ENCODE measurements around the gene TMEM63C. TPM values are rescaled to one million over a fixed set of nuclear protein-coding genes. Genes with fewer than 3 reads are reported as not detected.

The TMEM63C gene
- total RNA-seq, 2 experiments from 2014 or later, result 0.79 to 6.6 TPM

DNA sequence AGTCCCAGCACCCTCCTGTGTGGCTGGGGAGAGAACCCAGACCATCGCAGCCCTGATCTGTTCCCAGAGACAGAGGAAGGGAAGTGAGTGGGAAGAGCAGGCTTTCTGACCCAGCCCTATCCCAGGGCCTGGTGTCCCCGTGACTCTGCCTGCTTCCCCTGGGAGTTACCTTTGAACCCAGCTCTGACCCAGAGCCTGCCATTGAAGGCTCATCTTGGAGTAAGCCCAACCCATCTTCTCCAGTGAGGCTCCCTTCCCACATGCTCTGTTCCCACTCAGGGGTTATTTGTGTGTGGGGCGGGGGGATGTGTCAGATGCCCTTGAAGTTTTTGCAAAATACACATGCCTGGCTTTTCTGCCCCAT, 6.0 kb downstream of the TMEM63C start:
- ChIA-PET CTCF (ENCODE audit: unreplicated experiment) (no interaction called here), POLR2A (no interaction called here)
- Histone ChIP-seq H3K9me3 (ENCODE audit: low read length) (no peaks in the 10 kb centered on the region), H3K4me3 (ENCODE audit: low read depth, low read length, poor library complexity, severe bottlenecking) (no peak overlapping the region), H2AFZ (ENCODE audit: low read length) (no peak overlapping the region), H3K79me2 (ENCODE audit: insufficient read depth, low read depth, low read length) (no peaks in the 10 kb centered on the region), H3K27ac (ENCODE audit: low read depth, low read length, poor library complexity, severe bottlenecking) (no peak overlapping the region), H4K20me1 (ENCODE audit: insufficient read depth, low read length) (no peaks in the 10 kb centered on the region), H3K4me2 (ENCODE audit: low read length) (no peak overlapping the region), H3K9me2 (ENCODE audit: insufficient read depth, low read length) (no peaks in the 10 kb centered on the region), H3K4me1 (ENCODE audit: insufficient read depth, low read length, poor library complexity, severe bottlenecking) (peaks cover 11% of the 10 kb centered on the region), H3K36me3 (ENCODE audit: insufficient read depth, low read length) (no peaks in the 10 kb centered on the region)
- no peak for TF ChIP-seq EZH2phosphoT487 (IDR thresholded peaks at IDR 0.05; ENCODE audit: borderline replicate concordance, low read depth, low read length)
- TF ChIP-seq, protein P1, sequence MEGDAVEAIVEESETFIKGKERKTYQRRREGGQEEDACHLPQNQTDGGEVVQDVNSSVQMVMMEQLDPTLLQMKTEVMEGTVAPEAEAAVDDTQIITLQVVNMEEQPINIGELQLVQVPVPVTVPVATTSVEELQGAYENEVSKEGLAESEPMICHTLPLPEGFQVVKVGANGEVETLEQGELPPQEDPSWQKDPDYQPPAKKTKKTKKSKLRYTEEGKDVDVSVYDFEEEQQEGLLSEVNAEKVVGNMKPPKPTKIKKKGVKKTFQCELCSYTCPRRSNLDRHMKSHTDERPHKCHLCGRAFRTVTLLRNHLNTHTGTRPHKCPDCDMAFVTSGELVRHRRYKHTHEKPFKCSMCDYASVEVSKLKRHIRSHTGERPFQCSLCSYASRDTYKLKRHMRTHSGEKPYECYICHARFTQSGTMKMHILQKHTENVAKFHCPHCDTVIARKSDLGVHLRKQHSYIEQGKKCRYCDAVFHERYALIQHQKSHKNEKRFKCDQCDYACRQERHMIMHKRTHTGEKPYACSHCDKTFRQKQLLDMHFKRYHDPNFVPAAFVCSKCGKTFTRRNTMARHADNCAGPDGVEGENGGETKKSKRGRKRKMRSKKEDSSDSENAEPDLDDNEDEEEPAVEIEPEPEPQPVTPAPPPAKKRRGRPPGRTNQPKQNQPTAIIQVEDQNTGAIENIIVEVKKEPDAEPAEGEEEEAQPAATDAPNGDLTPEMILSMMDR (conservative IDR thresholded peaks at IDR 0.05; ENCODE audit: low read length), result no peak
- no peak for DNase-seq (ENCODE audit: low spot score)
- intact Hi-C loops (cut with micrococcal nuclease; ENCODE audit: unreplicated experiment), result no loop called here
- no TSS peak for BruUV-seq (replicated peaks)

DNA sequence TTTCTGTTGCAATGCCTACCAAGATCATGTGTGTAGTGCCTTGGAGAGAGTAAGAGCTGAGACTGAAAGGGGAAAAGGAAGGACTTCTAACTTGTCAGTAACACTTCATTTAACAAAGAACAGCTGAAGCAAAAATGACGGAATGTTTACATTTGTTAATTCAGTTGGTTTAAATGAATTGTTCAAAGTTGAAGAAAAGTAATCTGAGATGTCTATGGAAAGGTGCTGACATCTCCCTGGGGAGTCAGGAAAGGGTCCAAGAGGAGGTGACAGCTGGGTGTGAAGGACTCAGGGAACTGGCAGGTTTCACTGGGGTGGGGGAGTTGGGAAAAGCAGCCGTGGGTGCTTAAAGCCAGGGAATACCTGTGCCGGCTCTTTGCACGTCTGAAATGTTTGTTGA, 7.9 kb downstream of the TMEM63C start:
- ChIA-PET POLR2A (interaction anchor here (0.6 to 0.7 kb wide), 2 partner anchors 47 to 1060 kb away, joined by 3 read pairs; no protein-coding TSS in a partner anchor), CTCF (ENCODE audit: unreplicated experiment) (no interaction called here)
- peaks cover 2% of the 10 kb centered on the region for H3K4me1 ChIP-seq (ENCODE audit: insufficient read depth, low read length, poor library complexity, severe bottlenecking)
- H3K9me2 ChIP-seq (ENCODE audit: insufficient read depth, low read length), result no peaks in the 10 kb centered on the region
- intact Hi-C loops (cut with micrococcal nuclease; ENCODE audit: unreplicated experiment), result no loop called here
- H3K4me3 ChIP-seq (ENCODE audit: low read depth, low read length, poor library complexity, severe bottlenecking), result no peak overlapping the region
- H3K79me2 ChIP-seq (ENCODE audit: insufficient read depth, low read depth, low read length), result no peaks in the 10 kb centered on the region
- H3K27ac ChIP-seq (ENCODE audit: low read depth, low read length, poor library complexity, severe bottlenecking), result no peak overlapping the region
- DNase-seq (ENCODE audit: low spot score), result no peak
- no peaks in the 10 kb centered on the region for H3K9me3 ChIP-seq (ENCODE audit: low read length)
- H2AFZ ChIP-seq (ENCODE audit: low read length), result no peak overlapping the region
- TF ChIP-seq, protein P1 (conservative IDR thresholded peaks at IDR 0.05; ENCODE audit: low read length), result no peak
- TF ChIP-seq EZH2phosphoT487 (IDR thresholded peaks at IDR 0.05; ENCODE audit: borderline replicate concordance, low read depth, low read length), result no peak
- H4K20me1 ChIP-seq (ENCODE audit: insufficient read depth, low read length), result no peaks in the 10 kb centered on the region
- no peaks in the 10 kb centered on the region for H3K36me3 ChIP-seq (ENCODE audit: insufficient read depth, low read length)
- H3K4me2 ChIP-seq (ENCODE audit: low read length), result no peak overlapping the region
- no TSS peak for BruUV-seq (replicated peaks)

DNA sequence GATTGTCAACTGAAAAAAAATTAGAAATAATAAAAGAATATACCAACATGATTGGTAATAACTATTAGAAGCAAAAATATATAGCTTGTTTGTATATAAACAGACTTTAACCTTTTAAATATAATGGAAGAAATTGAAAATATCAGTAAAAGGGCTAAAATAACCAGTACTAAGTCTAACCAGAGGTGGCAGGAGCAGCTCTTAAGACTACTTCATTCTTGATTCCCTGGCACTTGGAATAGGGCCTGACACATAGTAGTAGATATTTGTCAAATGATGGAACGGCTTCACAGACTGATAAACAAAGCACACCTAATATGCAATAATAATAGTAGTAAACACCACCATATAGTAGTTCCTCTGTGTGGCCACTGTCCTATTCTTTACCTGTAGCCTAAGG, 9.4 kb downstream of the TMEM63C start:
- BruUV-seq (replicated peaks), result no TSS peak
- H3K9me3 ChIP-seq (ENCODE audit: low read length), result no peaks in the 10 kb centered on the region
- H3K27ac ChIP-seq (ENCODE audit: low read depth, low read length, poor library complexity, severe bottlenecking), result no peak overlapping the region
- H4K20me1 ChIP-seq (ENCODE audit: insufficient read depth, low read length), result no peaks in the 10 kb centered on the region
- H3K4me3 ChIP-seq (ENCODE audit: low read depth, low read length, poor library complexity, severe bottlenecking), result no peak overlapping the region
- no peak overlapping the region for H2AFZ ChIP-seq (ENCODE audit: low read length)
- intact Hi-C loops (cut with micrococcal nuclease; ENCODE audit: unreplicated experiment), result no loop called here
- DNase-seq (ENCODE audit: low spot score), result no peak
- H3K79me2 ChIP-seq (ENCODE audit: insufficient read depth, low read depth, low read length), result no peaks in the 10 kb centered on the region
- no peaks in the 10 kb centered on the region for H3K36me3 ChIP-seq (ENCODE audit: insufficient read depth, low read length)
- H3K4me1 ChIP-seq (ENCODE audit: insufficient read depth, low read length, poor library complexity, severe bottlenecking), result no peaks in the 10 kb centered on the region
- POLR2A ChIA-PET, result interaction anchor here (0.7 to 1.8 kb wide), 2 partner anchors 10 to 106 kb away, joined by 4 read pairs; partner anchors contain the start of gene TMEM63C
- no peaks in the 10 kb centered on the region for H3K9me2 ChIP-seq (ENCODE audit: insufficient read depth, low read length)
- CTCF ChIA-PET (ENCODE audit: unreplicated experiment), result no interaction called here
- no peak overlapping the region for H3K4me2 ChIP-seq (ENCODE audit: low read length)
- TF ChIP-seq, protein P1 (conservative IDR thresholded peaks at IDR 0.05; ENCODE audit: low read length), result no peak
- TF ChIP-seq EZH2phosphoT487 (IDR thresholded peaks at IDR 0.05; ENCODE audit: borderline replicate concordance, low read depth, low read length), result no peak

All from OCI-LY7 (cell line).